ENCODE measurements around the gene CLEC16A. TPM values are rescaled to one million over a fixed set of nuclear protein-coding genes. Genes with fewer than 3 reads are reported as not detected.

The CLEC16A gene
- total RNA-seq, 4 donors from 2014 or later = 24.5 to 33.0 (median 29.3) TPM

DNA sequence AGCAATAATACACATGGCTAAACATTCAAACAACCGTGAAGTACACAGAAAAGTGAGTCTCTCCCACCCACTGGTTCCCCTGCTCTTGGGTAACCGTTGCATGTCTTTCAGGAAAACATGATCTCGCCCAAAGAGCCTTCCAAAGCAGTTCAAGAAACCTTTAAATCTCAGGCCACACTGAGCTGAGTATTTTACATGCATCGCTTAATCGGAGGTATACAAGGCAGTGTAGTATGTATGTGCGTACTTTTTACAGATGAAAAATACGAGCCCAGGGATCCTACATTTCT lies 1.4 kb upstream of the CLEC16A start:
- Histone ChIP-seq H3K4me3 (peak overlapping the region; percentile 70 to 82 (median 74)), H3K27ac (peak overlapping the region; percentile 91 to 96 (median 94)), H3K9me3 (no peaks in the 10 kb centered on the region), H3K4me1 (peaks cover 66 to 71% of the 10 kb centered on the region in 2 donors), H3K36me3 (no peaks in the 10 kb centered on the region), H3K27me3 (no peaks in the 10 kb centered on the region)
- in situ Hi-C loops (cut with MboI; ENCODE audit: low sequenced_read_pairs in 4 of 4) = no loop called here
- intact Hi-C loops (cut with DNase I; ENCODE audit: low total_unique reads) = loop anchor here (5.0 to 10.0 kb wide), 6 partner anchors 404 to 972 kb away; partner anchors contain the start of genes GSPT1 and RMI2
- ATAC-seq (no peak), DNase-seq (no peak)
- TF ChIP-seq, protein P1, sequence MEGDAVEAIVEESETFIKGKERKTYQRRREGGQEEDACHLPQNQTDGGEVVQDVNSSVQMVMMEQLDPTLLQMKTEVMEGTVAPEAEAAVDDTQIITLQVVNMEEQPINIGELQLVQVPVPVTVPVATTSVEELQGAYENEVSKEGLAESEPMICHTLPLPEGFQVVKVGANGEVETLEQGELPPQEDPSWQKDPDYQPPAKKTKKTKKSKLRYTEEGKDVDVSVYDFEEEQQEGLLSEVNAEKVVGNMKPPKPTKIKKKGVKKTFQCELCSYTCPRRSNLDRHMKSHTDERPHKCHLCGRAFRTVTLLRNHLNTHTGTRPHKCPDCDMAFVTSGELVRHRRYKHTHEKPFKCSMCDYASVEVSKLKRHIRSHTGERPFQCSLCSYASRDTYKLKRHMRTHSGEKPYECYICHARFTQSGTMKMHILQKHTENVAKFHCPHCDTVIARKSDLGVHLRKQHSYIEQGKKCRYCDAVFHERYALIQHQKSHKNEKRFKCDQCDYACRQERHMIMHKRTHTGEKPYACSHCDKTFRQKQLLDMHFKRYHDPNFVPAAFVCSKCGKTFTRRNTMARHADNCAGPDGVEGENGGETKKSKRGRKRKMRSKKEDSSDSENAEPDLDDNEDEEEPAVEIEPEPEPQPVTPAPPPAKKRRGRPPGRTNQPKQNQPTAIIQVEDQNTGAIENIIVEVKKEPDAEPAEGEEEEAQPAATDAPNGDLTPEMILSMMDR (IDR thresholded peaks at IDR 0.05 in 4 of 5, conservative IDR thresholded peaks at IDR 0.05 in 1 of 5) = no peak
- no peak for TF ChIP-seq POLR2A (IDR thresholded peaks at IDR 0.05)

DNA sequence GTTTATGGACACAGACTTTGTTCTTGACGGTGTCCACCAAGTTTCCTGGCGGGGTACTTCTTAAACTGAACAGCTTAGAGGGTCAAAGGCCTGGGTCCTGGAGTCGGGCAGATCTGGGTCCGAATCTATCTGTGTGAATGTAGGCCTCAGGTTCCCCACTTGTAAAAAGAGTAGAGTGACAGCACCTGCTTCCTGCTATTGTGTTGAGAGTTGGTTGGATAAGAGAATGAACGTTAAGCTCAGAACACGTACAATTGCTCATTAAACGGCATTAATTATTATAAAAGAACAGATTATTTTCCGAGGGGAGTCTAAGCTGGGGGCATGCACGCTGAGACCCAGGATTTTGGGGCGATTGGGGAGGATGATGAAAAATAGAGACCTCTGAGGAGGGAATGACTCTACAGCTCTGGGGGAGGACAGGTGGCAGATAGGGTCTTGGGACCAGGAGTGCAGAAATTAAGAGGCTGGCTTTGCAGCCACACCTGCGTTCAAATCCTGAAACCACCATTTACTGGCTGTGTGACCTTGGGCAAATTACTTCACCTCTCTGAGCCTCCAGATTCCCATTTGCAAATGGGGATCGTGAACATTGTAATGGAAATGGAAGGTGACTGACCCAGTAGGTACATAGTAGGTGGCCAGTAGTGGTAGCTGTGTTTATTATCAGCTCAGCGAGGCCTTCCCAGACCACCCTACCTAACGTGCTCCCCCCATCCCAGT lies 862 bp downstream of the CLEC16A start:
- Histone ChIP-seq H3K36me3 (no peaks in the 10 kb centered on the region), H3K9me3 (no peaks in the 10 kb centered on the region), H3K4me1 (peaks cover 47 to 49% of the 10 kb centered on the region in 2 donors), H3K27ac (peak overlapping the region; percentile 91 to 96 (median 94)), H3K4me3 (peak overlapping the region; percentile 91 to 97 (median 92)), H3K27me3 (no peaks in the 10 kb centered on the region)
- ATAC-seq (no peak), DNase-seq (no peak)
- in situ Hi-C loops (cut with MboI; ENCODE audit: low sequenced_read_pairs in 4 of 4) (no loop called here), intact Hi-C loops (cut with DNase I; ENCODE audit: low total_unique reads) (loop anchor here (10.0 kb wide), 3 partner anchors 790 to 970 kb away; partner anchors contain the start of gene GSPT1)
- TF ChIP-seq, protein P1 (IDR thresholded peaks at IDR 0.05 in 4 of 5, conservative IDR thresholded peaks at IDR 0.05 in 1 of 5) = no peak

DNA sequence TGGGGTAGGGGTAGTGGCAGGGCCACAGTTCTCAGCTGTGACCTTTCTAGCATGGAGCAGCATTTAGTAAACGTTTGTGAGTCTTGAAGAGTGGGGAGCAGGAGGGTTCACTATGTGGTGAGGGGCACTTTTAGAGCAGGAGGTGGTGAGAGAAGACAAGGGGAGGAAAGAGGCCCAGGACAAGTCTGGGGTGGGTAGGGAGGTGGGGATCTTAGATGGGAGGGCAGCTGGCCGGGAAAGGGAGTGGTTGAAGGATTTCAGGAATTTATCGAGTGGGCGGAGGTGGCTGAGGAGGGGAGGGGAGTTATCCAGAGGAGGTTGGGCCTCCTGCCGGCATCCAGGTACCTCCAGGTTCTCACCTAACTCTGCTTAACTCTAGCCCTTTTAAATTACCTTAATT lies 1.9 kb downstream of the CLEC16A start:
- in situ Hi-C loops (cut with MboI; ENCODE audit: low sequenced_read_pairs in 4 of 4) (no loop called here), intact Hi-C loops (cut with DNase I; ENCODE audit: low total_unique reads) (loop anchor here (10.0 kb wide), 3 partner anchors 788 to 968 kb away; partner anchors contain the start of gene GSPT1)
- ATAC-seq (no peak), DNase-seq (no peak)
- H3K4me1 ChIP-seq = peaks cover 45 to 49% of the 10 kb centered on the region in 2 donors
- H3K27me3 ChIP-seq = no peaks in the 10 kb centered on the region
- H3K36me3 ChIP-seq = no peaks in the 10 kb centered on the region
- peak overlapping the region in 3 of 4 donors; percentile 92 to 97 (median 93) for H3K4me3 ChIP-seq
- H3K27ac ChIP-seq = no peak overlapping the region
- no peak for TF ChIP-seq POLR2A (IDR thresholded peaks at IDR 0.05)
- TF ChIP-seq, protein P1 (IDR thresholded peaks at IDR 0.05 in 4 of 5, conservative IDR thresholded peaks at IDR 0.05 in 1 of 5) = no peak
- no peaks in the 10 kb centered on the region for H3K9me3 ChIP-seq

DNA sequence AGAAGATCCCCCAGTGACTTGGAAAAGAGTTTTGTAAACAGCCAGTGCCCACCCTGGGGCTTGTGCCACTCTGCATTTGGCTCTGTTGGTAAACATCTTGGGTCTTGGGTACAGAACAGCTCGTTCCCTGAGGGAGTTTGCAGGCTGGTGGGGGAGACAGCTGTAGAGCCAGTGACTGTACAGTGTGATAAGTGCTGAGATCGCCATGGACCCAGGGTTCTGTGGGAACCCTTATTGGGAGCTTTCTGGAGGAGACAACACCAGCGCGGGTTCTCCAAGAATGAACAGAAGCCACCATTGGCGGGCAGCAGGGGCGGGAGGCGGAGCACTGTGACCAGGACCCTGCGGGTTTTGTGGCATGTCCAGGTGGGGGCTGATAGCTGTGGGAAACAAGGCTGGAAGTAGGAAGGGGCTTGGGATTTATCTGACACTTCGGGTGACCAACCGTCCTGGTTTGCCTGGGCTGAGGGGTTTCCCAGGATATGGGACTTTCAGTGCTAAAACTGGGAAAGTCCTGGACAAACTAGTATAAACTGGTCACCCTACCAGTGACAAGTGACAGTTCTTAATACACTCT lies 2.9 kb downstream of the CLEC16A start:
- Histone ChIP-seq H3K27me3 (no peaks in the 10 kb centered on the region), H3K4me3 (no peak overlapping the region), H3K36me3 (no peaks in the 10 kb centered on the region), H3K9me3 (no peaks in the 10 kb centered on the region), H3K27ac (peak overlapping the region in 1 of 4 donors; percentile 38), H3K4me1 (peaks cover 45 to 51% of the 10 kb centered on the region in 2 donors)
- in situ Hi-C loops (cut with MboI; ENCODE audit: low sequenced_read_pairs in 4 of 4) = no loop called here
- no peak for ATAC-seq
- intact Hi-C loops (cut with DNase I; ENCODE audit: low total_unique reads) = loop anchor here (10.0 kb wide), 3 partner anchors 788 to 968 kb away; partner anchors contain the start of gene GSPT1
- TF ChIP-seq POLR2A (IDR thresholded peaks at IDR 0.05) = no peak
- TF ChIP-seq, protein P1 (IDR thresholded peaks at IDR 0.05 in 4 of 5, conservative IDR thresholded peaks at IDR 0.05 in 1 of 5) = no peak
- DNase-seq = no peak
